Measurements from ENCODE around the gene RNFT2.
"Not testable (repeated sequence)": the region's sequence is repeated elsewhere in the genome, so short reads cannot be mapped to it uniquely, and the experiment has no call there.

The RNFT2 gene

GRCh38 chr12:116798719-116799118 is 60.6 kb downstream of the RNFT2 start:
- DNase-seq: no peak

DNA sequence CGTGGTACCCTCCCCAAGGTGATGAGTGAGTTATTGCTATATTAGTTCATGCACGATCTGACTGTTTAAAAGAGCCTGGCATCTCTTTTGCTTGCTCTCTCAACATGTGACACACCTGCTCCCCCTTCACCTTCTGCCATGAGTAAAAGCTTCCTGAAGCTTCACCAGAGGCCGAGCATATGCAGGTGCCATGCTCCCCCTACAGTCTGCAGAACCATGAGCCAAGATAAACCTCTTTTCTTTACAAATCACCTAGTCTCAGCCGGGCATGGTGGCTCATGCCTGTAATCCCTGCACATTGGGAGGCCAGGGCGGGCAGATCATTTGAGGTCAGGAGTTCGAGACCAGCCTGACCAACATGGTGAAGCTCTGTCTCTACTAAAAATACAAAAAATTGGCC is 61.8 kb downstream of the RNFT2 start:
- no peak for DNase-seq

DNA sequence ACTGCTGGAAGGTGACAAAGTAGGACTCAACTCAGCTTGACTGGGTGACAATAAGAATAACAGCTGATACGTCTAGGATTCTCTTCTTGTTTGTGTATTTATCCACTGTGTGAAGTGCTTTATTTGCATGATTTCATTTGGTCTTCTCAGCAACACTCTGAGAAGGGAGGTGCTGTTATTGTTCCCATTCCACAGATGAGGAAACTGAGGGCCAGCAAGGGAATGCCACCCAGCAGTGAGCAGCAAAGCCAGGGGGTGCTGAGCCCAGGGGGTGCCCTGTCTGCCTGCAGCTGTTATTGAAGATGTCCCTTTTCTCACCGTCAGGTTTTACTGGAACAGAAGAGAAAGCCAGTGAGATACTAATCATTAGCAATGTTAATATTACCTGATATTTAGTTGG is 62.8 kb downstream of the RNFT2 start:
- DNase-seq: no peak

- DNase-seq: no peak
Observed at GRCh38 chr12:116802018-116802417, 63.9 kb downstream of the RNFT2 start.

DNA sequence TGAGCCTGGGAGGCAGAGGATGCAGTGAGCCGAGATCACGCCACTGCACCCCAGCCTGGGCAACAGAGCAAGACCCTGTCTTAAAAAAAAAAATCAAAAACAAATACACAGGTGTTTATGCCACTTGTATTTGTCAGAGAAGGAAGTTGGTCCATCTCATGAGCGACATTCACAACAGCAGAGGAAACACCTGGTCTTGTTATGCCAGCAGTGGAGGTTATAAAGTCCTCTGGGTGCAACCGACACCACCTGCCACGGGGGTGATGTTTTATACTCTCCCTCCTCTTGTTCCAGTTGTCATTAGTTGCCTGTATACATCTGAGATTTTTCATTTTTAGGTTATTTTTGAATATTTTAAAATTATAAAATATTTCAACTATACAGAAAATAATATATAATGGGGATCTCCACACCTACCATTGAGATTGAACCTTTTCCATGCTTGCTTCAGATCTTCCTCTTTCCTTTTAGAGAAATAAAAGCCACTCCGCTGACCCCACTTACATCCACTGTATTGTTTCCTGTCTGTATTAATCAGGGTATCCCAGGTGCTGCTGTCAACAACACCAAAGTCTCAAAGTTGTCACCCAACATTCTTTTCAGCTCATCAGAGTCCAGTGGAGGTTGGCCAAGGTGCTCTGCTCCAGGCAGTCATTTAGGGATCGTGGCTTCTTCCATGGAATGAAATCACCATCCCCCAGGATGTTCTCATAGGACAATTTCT is 65.1 kb downstream of the RNFT2 start:
- no peak for DNase-seq

DNA sequence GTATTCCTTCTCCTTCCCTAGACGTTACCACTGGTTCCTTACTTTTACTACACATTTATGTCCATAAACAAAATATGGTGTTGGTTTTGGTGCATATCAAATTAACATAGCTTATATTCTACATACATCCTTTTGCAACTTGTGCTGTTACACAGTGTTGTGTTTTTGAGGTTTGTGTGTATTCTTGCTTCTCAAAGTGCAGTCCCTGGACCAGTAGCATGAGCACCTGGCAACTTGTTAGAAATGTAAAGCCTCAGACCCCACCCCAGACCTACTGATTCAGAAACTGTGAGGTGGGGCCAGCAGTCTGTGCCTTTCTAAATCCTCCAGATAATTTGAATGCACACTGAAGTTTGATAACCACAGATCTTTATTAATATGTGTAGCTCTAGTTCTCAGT is 65.9 kb downstream of the RNFT2 start:
- no peak for DNase-seq

- DNase-seq: no peak
Observed at GRCh38 chr12:116806845-116807440, 68.8 kb downstream of the RNFT2 start.

DNA sequence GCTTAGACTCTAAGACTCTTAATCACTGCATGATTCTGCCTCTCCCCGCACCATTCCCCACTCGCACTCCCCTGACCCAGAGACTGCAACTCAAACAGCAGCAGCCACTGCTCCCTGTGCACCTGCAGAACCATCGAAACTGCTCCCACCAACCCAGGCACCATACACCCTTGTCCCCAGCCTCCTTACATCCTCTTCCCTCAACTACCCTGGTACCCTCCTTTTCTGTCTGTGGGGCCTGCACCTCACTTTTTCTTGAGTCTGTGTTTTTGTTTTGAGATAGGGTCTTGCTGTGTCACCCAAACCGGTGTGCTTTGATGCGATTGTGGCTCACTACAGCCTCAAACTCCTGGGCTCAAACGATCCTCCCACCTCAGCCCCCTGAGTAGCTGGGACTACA is 69.4 kb downstream of the RNFT2 start:
- DNase-seq: no peak

- no peak for DNase-seq
Observed at GRCh38 chr12:116808113-116809105, 70.3 kb downstream of the RNFT2 start.

DNA sequence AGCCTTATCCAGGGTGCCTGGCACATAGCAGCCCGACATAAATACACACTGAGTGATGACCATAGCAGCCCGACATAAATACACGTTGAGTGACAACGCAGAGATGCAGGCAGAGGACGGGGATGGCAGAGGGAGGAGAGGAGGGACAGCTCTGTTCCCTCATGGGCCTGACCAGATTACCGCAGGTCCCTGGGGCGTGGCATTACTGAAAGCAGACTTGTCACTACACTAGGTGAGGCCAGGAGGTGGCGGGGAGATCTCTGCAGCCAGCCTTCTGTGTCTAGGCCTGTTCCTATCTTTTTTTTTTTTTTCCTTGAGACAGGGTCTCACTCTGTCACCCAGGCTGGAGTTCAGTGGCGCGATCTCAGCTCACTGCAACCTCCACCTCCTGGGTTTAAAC is 74.1 kb downstream of the RNFT2 start:
- DNase-seq: no peak

GRCh38 chr12:116813271-116814041 is 75.3 kb downstream of the RNFT2 start:
- peak; percentile 47 for DNase-seq

DNA sequence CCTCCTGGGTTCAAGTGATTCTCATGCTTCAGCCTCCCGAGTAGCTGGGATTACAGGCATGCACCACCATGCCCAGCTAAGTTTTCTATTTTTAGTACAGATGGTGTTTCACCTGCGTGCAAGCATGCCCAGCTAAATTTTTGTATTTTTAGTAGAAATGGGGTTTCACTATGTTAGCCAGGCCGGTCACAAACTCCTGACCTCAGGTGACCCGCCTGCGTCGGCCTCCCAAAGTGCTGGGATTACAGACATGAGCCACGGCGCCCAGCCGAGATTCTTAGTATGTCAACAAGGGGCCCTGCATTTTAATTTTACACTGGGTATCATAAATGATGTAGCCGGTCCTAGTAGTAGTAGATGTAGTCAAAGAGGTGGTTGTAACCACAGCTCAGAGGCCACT is 76.7 kb downstream of the RNFT2 start:
- not testable (repeated sequence) for DNase-seq

GRCh38 chr12:116818341-116818856 is 80.3 kb downstream of the RNFT2 start:
- DNase-seq: peak; percentile 52

DNA sequence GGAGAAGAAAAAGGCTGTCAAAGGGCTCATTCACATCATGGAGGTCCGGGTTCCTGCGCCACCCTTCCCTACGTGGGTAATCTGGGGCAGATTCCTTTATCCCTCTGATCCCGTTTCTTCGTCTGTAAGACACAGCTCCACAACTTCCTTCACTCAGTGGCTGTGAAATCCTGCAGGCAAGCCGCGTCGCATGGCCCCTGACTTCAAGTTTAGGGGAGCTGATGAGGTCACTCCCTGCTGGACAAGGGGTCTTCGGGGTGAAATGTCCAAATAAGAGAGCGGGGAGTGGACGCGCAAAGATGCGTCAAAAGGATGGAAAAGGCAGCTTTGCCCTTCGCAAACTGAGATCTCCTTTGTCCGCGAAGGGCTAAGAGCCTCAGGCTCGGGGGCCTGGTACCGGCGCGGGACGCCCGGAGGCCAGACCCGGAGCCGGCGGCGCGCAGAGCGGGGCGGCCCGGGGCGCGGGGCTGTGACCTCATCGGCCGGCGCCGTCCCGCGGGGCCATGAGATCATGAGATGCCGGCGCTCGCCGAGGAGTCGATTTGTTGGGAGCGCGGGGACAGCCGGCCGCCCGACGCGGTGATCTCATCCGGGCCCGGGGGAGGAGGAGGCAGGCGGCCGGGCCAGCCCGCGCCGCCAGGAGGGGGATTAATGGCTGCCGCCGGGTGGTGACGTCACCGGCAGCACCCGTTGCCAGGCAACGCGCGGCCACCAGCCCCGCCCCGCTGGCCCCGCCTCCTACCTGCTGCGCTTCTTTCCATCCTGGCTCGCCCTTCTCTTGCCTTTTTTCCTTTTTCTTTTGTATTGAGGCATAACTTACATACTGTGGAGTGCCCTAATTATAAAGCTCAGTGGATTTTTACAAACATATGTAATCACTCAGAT is 81.1 kb downstream of the RNFT2 start:
- DNase-seq: peak; percentile 93

DNA sequence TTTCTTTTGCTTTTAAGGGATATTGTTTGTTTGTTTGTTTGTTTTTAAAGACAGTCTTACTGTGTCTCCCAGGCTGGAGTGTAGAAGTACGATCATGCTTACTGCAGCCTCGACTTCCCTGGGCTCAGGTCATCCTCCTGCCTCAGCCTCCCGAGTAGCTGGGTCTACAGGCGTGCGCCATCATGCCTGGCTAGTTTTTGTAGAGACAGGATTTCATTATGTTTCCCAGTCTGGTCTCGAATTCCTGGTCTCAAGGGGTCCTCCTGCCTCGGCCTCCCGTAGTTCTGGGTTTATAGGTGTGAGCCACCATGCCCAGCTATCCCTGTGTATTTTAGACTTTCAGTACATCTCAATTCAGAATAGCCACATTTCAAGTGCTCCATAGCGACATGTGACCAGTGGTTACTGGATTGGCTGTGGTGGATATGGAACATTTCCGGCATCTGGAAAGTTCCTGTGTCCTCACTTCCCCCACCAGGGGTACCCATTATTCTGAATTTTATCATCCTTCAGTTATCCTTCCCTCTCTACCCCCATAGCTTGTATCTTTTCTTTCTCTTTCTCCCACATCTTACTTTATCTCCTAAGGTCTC is 82.0 kb downstream of the RNFT2 start:
- DNase-seq: no peak

DNA sequence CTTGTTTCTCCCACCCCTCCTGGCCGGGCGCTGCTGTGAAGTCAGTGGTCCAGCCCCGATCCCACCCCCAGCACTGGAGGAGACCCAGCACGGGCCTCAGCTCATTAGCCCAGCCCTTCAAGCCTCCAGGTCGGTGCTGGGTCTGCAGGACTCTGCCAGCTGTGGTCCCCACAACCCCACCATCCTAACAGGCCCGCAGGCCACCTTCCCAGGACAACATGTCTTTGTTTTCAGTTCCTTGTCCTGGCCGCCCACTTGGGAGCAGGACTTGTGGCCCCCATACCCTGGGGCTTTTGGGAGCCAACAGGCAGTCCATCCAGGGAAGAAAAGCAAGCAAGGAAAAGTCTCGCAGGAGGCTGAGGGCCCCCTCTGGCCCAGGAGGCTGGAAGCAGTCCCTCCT is 83.2 kb downstream of the RNFT2 start:
- DNase-seq: no peak

- DNase-seq: no peak
Observed at GRCh38 chr12:116827432-116827831, 89.3 kb downstream of the RNFT2 start.

DNA sequence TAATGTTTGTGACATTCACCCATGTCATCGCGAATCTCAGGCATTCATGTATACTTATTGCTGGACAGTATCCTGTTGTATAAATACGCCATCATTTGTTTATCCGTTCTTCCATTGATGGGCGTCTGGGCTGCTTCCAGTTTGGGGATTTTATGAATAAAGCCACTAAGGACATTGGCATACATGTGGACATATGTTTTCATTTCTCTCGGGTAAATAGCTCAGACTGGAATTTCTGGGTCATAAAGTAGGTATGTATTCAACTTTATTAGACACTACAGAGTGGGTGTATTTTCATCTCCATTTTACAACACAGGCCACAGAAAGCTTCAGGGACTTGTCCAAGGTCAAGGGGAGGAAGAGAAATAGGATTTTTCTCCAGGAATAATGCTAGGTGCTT is 94.2 kb downstream of the RNFT2 start:
- no peak for DNase-seq

DNA sequence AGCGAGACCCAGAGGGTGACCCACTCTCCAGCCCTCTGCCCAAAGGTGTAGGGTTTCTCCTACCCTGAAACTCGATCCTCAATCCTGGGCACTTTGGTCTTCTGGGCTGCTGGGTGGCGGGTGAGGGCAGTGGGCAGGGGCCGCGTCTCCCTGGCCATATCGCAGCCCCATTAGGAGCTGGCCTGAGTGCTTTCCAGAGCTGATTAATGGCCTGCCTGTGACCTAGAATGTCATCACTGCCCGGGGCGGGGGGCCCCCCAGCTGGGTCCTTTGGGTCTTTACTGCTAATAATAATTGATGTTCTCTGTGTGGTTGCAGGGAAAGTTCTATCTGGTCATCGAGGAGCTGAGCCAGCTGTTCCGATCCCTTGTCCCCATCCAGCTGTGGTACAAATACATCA is 95.4 kb downstream of the RNFT2 start:
- no peak for DNase-seq

DNA sequence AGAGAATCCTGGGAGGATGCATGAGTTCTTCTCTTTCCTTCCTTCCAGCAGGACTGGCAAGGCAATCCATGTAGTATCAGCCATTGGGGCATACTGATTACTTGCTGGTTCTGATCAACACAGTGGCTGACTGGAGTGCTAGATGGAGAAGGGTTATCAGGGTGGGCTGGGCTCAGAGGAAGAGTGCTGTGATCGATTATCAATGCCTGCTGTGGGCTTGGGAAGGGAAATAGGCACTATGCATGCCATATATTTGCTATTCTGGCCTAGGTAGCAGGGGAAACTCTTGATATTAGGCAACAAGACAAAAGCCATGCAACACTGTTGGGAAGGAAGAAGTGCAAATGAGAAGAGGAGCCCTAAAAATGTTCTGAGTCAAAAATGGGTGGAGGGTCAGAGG is 97.4 kb downstream of the RNFT2 start:
- DNase-seq: no peak

DNA sequence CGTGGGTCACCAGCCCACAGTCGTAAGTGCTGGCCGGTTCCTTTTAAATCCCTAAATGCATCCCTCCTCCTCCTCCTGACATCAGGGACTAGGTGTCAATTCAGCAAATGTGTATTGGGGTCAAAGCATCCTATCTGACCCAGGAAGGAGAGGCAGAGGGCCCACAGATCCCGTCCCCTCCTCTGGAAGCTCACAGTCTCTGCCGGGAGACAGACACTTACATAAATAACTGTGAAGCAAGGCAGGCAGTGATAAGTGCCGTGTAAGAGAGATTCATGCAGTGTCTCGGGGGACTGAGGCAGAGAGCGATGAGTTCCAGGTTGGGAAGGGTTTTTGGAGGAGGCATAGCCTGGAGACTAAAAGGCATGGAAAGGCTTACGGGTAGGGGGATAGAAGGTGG is 99.0 kb downstream of the RNFT2 start:
- DNase-seq: no peak
